Gastrocnemius medialis (tissue), 4 donors: ENCODE results near the gene FKBP8.

ENCODE experiments used
- POLR2A ChIP-seq, 2 donors: fragments of 450-650 bp; IDR thresholded peaks; one replicate each; pipeline ENCODE4 v1.6.1; 2017; ENCODE audit warnings: antibody characterized with exemption in 2 of 2, mild to moderate bottlenecking in 2 of 2, moderate library complexity in 2 of 2
- TF ChIP-seq, protein P1 (sequence below), 5 experiments: fragments of 450-650 bp in 3 of 5; fragments of 200-600 bp in 2 of 5; sonication (generic) in 2 of 5; IDR thresholded peaks in 4 of 5; conservative IDR thresholded peaks in 1 of 5; 1 replicate in 4 of 5; 2 replicates in 1 of 5; pipeline ENCODE4 v1.5.1; 2016 to 2019; ENCODE audit warnings: antibody characterized with exemption in 5 of 5, mild to moderate bottlenecking in 3 of 5, moderate library complexity in 3 of 5

DNA sequence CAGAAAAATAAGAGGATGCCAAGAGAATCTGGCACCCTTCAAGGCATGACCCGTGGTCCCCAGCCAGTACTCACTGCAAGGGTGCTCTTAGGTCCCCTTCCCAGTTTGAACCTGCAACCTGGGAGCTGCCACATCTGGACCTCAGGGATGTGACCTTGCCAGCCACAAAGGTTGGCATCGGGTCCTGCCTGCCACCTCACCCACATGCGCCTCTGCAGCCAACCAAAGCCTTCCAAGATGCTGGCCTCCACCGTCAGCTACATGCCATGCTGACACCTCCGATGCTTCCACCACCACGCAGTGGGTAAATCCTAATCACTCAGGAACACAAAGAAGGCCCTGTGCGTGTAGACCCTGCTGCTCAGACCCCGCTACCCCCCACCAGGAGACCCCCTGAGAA is 56.6 kb downstream of the FKBP8 start:
- TF ChIP-seq, protein P1, sequence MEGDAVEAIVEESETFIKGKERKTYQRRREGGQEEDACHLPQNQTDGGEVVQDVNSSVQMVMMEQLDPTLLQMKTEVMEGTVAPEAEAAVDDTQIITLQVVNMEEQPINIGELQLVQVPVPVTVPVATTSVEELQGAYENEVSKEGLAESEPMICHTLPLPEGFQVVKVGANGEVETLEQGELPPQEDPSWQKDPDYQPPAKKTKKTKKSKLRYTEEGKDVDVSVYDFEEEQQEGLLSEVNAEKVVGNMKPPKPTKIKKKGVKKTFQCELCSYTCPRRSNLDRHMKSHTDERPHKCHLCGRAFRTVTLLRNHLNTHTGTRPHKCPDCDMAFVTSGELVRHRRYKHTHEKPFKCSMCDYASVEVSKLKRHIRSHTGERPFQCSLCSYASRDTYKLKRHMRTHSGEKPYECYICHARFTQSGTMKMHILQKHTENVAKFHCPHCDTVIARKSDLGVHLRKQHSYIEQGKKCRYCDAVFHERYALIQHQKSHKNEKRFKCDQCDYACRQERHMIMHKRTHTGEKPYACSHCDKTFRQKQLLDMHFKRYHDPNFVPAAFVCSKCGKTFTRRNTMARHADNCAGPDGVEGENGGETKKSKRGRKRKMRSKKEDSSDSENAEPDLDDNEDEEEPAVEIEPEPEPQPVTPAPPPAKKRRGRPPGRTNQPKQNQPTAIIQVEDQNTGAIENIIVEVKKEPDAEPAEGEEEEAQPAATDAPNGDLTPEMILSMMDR (IDR thresholded peaks at IDR 0.05 in 4 of 5, conservative IDR thresholded peaks at IDR 0.05 in 1 of 5) = no peak
- no peak for TF ChIP-seq POLR2A (IDR thresholded peaks at IDR 0.05)
